ENCODE measurements around the gene OR1I1.

Gene OR1I1

DNA sequence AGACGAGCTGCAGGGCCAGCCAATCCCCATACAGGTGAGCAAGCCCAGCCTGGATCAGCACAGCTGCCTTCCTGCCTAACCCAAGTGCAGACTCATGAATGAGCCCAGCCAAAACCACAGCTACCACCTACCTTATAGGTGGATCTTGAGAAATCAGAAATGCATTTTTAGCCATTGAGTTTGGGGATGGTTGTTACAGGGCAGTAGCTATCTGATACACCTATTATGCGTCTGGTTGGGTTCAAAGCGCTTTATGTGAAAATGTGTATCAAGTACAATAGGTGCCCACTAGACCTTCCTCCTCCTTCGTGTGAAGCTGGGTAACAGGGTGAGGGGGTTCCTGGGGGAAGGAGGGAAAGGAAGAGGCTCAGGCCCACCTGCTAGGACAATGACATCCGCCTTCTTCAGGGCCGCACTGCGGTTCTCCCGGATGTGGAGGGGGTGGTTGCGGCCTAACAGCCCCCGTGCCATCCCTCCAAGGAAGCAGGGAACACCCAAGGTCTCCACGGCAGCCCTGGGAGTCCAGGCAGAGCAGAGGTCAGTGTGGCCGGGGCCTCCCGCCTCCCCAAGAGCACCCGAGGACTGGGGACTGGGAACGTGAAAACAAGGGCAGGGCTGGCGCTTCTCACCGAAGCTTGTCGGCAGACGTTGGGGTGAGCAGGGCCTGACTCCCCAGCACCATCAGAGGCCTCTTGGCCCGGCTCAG, 36.9 kb downstream of the OR1I1 start:
- no peak for DNase-seq (ENCODE audit: low read depth)

DNA sequence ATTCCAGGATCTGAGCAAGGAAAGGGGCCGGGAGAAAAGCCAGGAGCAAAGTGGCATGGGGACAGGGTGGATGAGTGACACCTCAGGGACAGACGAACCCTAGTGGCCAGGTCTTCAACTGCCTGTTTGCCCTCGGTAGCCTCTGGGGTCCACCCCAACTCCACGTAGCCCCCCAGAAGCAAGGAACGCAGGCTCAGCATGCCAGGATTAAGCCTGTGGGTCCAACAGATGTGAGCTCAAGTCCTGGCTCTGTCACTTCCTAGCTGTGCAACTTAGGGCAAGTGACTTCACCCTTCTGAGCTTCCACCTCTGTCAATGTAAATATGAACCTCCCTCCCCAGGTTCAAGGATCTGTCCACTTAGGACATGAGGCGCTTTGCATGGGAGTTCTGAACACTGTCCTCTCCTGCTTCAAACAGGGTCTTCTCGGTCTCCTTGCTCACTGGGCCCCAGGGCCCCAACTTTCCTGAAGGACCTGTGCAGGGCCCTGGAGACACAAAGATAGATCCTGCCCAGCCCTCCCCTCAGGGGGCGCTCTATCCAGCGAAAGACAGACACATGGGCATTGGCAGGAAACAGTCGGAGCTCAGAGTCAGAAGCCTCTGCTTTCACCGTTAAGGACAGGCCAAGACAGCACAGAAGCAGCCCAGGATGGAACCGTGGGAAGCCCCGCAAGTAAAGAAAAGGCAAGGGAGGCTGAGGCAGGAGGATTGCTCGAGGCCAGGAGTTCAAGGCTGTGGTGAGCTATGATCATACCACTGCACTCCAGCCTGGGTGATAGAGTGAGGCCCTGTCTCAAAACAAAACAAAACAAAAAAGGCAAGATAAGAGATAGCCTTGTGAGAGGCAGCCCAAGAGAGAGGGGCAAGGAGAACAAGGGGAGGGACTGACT, 38.4 kb downstream of the OR1I1 start:
- no peak for DNase-seq (ENCODE audit: low read depth)

DNA sequence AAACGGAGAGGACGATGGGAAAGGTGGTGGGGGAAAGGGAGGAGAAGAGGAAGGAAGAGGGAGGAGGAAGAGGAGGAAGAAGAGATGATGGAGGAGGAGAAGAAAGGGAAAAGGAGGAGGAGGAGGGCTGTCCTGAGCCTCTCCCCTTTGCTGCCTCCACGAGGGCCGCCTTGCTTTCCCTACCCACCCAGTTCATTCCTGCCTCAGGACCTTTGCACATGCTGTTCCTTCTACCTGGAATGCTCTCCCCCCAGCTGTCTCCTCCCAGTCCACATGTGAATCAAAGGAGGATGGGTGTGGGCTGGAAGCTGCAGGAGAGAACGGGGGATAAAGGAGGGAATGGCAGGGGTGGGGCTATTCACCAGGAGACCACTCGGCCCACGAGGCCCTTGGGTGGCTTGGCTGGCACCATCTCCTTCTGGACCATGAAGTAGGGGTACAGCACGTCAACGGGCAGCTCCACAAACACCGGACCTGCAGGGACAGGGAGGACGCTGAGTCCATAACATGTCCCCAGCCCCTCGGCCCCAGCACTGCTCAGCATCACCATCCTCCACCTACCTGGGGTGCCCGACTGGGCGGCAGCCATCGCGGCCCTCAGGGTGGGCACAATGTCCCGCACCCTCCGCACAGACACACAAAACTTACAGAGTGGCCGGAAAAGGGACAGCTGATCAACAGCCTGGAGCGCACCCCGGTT, 40.5 kb downstream of the OR1I1 start:
- no peak for DNase-seq (ENCODE audit: low read depth)

DNA sequence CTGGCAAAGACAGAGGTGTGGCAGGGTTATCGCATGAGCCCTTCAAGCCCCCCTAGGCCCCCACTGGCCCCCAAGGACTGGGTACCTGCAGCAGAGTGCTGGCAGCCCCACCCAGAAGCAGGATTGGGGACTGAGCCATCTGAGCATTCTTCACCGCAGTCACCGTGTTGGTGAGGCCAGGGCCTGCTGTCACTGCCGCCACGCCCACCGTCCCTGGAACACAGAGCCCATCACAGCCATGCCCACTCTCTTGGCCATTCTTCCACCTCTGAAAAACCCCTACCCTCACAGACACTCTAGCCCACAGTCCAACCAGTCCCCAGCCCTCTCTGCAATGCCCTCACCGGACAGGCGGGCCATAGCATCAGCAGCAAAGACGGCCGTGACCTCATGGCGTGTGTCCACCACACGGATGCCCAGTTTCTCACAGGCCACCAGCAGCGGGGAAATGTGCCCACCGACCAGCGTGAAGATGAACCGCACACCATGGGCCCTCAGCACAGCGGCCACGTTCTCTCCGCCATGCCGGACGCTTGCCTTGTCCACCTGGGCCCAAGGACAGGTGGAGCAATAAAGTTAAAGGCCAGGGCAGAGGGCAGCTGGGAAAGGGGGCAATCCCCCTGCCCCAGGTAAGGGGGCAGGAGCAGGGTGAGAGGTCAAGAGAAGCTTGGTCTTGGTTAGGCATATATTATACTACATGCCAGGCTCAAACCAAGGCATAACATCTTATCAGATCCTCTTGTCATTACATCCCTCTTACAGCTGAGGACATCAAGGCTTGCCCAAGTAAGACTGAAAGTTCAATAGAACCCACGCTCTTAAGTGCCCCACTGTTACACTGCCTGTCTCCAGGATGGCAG, 41.2 kb downstream of the OR1I1 start:
- no peak for DNase-seq (ENCODE audit: low read depth)

DNA sequence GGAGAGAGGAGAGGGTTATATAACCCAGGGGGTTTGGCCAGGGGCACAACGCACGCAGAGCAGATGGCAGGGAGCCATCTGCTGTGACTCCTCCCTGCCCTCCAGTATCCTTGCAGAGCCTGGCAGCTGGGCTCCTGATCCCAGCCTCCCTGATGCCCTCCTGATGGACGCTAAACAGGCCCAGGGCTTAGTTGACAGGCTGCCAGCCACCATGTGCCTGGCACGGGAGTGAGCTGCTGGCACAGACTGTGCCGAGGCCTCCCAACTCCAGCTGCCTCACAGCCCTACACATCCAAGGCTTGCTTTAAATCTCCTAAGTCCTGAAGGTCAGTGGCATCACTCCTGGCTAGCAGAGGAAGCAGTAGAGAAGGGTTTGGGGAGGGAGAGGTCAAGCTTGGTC, 41.9 kb downstream of the OR1I1 start:
- DNase-seq (ENCODE audit: low read depth), result no peak

DNA sequence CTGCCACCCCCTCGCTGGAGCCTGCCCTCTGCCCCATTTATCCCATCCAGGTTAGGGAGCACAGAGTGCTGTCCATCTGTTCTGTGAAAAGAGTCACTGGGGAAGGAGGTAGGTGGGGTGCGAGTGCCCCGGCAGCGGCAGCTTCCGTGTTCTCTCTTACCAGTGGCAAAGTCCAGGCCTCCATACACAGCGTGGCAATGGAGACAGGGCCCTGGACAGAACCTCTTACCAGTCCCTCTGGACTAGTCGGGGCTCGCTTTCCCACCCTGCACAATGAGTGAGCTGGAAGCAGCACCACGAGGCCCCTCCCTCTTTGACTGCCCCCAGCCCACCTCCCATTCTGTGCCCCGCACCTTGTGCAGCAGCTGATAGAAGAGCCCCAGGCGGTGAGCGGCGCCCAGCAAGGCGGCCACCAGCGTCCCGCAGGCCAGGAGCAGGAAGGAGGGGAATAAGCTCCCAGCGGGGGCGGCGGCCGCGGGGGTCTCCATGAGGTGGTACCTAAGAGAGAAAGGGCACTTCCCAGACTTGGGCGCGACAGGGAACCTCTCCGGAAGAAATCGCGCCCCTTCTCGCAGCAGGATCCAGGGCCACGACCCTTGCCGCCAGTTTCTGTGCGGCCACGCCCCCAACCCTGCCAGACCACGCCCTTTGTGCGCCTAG, 42.7 kb downstream of the OR1I1 start:
- no peak for DNase-seq (ENCODE audit: low read depth)

DNA sequence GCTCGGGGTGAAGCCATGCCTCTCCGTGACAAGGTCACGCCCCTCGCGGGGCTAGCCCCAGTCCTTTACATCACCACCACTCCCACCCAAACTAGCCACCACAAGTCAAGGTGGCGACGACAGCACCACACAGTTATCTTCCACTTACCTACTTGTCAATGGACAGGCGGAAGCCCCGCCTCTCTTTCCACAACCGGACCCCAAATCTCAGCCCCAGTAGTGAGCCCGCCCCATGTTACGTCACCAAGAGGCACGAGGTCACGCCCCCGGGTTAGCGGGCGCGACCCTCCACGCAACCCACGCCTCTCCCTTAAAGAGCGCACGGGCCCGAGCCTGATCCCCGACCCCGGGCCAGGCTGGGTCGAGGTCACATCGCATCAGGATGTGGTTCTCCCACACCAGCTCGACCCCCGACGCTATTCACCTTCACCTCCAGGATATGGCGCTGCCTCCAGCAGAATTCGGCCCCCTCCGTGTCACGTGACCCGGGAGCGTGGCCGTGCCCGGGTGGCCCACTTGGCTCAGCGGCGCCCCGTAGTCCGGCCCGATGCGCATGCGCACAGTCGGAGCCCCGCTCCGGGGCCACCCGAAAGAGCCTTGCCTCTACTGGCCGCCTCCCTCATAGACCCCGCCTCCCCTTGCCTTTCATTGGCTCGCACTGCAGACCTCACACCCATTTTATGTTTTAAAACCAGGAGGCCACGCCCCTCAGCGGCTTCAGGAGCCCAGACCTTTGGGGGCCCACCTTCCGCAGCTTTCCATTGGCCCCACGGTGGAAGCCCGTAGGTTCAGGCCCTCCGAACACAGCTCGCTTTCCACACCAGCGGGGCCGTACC, 43.4 kb downstream of the OR1I1 start:
- DNase-seq (ENCODE audit: low read depth), result peak; percentile 82

DNA sequence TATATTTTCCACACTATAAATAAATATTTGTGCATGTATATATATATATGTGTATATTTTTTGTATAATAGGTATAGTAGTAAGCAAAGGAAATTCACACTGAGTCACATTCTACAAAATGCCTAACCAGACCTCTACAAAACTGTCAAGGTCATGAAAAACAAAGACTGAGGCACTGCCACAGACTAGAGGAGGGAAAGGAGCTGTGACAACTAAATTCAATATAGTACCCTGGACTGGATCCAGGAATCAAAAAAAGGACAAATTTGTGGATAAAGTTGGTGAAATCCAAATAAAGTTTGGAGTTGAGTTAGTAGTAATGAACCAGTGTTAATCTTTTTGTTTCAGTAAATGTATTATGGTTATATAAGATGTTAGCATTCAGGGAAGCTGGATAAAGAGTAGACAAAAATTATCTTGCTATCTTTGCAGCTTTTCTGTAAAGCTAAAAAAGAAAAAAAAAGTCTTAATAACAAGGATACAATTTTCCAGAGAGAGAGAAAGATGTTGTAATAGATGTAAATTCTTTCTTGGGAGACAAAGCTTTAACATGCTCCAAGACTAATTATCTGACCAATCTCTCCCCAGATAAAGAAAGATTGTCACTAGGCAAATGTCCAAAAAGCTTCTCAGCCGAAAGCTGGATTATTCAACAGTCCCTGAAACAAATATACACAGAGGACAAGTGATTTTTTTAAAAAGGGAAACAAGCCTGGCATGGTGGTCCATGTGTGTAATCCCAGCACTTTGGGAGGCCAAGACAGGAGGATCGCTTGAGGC, 44.3 kb downstream of the OR1I1 start:
- DNase-seq (ENCODE audit: low read depth), result no peak

DNA sequence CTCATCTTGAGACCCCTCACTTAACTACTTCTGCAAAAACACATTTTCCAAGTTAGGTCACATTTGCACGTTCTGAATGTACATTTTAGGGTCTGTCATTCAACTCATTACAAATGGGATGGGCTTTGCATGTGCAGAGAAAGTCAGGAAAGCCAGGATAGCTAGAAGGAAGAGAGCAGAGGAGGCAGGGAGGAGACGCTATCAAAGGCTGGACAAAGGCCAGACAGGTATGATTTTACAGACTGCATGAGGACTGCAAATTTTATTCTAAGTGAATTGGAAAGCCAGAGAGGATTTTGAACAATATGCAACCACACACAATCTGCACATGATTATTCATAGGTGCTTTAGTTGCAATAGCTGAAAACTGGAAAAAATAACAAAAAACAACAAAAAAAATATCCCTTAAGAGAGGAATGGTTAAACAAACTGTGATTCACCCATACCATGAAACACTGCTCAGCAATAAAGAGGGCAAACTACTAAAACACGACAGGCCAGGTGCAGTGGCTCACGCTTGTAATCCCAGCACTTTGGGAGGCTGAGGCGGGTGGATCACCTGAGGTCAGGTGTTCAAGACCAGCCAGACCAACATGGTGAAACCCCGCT, 46.3 kb downstream of the OR1I1 start:
- no peak for DNase-seq (ENCODE audit: low read depth)

DNA sequence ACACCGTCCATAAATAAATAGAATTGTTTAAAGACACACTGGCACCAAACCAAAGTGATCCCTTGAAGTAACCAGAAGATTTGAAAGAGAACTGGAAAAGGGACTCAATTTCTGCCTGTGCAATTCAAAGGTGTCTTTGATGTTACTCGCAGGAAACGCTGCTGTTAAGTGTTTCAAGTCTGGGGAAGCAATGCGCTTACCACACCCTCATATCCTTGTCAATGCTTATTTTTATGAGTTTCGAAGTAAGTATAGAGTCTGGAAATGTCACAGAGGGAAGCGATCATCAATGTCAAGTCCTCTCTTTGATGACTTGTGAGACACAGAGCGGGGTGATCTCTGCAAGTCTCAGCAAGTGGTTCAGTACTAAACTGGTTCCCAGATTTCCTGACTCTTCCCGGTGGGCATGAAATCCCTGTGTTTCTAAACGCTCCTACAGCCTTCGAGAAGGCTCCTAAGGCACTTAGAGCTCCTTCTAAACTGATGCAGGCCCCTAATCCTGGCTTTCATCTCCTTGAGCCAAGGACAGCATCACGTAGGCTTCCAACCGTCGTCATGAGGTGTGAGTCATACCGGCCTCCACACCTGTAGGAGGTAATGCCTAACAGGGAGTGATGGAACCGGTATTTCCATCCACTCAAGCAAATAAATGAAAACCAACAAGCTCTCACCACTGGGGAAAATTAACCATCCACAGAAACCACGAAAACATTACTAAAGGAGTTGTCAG, 48.0 kb downstream of the OR1I1 start:
- no peak for DNase-seq (ENCODE audit: low read depth)

DNA sequence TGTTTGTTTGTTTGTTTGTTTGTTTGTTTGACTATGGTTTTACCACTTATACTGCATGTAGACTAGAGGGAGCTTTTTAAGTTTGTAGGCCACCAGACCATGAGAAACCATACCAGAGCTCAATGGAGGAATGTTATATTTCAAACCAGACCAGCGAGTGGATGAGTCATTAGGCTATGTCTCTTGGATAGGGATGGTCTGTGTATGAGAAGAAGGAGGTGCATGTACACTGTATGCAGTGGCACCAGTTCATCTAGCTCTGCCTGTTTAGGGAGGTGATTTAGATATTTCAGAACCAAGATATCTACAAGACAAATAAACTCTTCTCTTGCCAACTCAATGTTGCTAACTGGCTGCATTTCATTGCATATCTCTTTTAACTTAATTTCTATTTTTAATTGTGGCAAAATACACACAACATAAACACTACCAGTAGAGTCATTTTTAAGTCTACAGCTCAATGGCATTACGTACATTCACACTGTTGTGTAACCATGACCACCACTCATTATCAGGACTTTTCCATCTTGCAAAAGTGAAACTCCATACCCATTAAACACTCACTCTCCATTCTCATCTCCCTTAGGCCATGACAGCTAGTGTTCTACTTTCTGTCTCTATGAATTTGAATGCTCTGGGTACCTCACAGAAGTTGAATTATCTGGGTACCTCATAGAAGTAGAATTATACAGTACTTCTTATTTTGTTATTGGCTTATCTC, 54.4 kb downstream of the OR1I1 start:
- DNase-seq (ENCODE audit: low read depth), result no peak

DNA sequence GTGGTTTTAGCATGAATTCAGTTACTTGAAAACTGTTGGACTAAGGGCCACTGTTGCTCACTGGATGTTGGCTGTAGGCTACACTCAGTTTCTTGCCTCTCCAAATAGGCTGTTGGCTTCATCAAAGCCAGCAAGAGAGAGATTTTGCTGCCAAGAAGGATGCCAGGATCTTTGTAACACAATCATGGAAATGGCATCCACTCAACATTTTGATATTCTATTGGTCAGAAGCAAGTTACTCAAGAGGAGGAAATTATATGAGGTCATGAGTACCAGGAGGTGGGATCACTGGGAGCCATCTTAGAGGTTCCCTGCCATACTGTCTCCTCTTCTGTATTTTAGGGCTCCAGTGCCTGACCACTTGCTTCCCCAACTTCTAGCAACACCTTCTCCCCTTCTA, 55.8 kb downstream of the OR1I1 start:
- no peak for DNase-seq (ENCODE audit: low read depth)

DNA sequence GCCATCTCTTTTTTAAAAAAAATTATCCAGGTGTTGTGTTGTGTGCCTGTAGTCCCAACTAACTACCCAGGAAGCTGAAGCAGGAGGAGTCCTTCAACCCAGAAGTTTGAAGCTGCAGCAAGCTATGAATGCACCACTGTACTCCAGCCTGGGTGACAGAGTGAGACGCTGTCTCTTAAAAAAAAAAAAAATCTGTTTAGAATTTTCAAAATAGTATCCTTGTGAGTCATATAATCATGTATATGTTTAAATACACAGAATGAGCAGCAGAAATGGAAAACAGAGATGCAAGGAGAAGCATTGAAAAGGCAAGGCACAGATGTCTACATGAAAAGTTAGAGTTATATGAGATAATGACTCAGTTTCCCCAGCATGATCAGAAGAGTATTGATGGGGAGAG, 56.4 kb downstream of the OR1I1 start:
- DNase-seq (ENCODE audit: low read depth), result no peak

DNA sequence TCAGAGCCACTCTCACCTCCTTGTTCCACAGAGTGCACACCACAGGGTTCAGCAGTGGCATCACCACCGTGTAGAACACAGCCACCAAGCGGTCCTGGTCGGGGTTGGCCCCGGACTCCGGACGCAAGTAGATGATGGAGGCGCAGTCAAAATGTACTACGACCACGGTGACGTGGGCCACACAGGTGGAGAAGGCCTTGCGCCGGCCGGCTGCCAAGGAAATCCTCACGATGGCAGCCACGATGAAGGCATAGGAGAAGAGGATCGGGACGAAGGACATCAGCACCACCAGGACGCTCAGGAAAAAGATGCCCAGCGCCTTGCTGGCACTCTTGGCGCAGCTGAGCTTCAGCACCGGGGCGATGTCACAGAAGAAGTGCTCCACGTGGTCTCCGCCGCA, 59.1 kb downstream of the OR1I1 start:
- DNase-seq (ENCODE audit: low read depth), result no peak

DNA sequence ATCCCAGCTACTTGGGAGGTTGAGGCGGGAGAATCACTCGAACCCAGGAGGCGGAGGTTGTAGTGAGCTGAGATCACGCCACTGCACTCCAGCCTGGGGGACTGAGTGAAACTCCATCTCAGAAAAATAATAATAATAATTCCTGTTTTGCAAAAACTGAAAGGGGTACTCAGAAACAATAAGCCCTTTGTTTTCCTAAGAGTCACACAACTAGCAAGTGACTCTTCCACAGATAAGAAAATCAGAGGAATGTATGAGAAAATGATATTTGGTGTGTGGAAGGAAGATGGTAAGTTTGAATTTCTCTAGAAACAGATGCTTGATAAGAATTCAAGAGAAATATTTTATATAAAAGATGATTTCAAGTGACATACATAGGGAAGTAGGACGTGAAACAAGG, 60.3 kb downstream of the OR1I1 start:
- DNase-seq (ENCODE audit: low read depth), result no peak

Data from non-pigmented ciliary epithelial cell (primary cell).